Stimulated activated CD4-positive, alpha-beta T cell treated with anti-CD3 and anti-CD28 coated beads, Interleukin-2, amount 100 ng/mL, for 48 hours (primary cell): Measurements from ENCODE around the gene SLC43A1.

ENCODE experiments used
- DNase-seq, 2 donors: peaks; one replicate each; pipeline ENCODE4 v3.0.0-alpha.2; 2020

Gene SLC43A1

GRCh38 chr11:57477507-57478189 lies 37.9 kb downstream of the SLC43A1 start:
- no peak for DNase-seq

- no peak for DNase-seq
These were observed 38.6 kb downstream of the SLC43A1 start for GRCh38 chr11:57476757-57477506.

GRCh38 chr11:57476047-57476756 lies 39.3 kb downstream of the SLC43A1 start:
- DNase-seq: no peak

- DNase-seq: no peak
These were observed 39.8 kb downstream of the SLC43A1 start for GRCh38 chr11:57475671-57476046.

- no peak for DNase-seq
These were observed 40.3 kb downstream of the SLC43A1 start for GRCh38 chr11:57475191-57475590.

GRCh38 chr11:57474803-57475115 lies 40.7 kb downstream of the SLC43A1 start:
- DNase-seq: no peak

- DNase-seq: no peak
These were observed 41.3 kb downstream of the SLC43A1 start for GRCh38 chr11:57474017-57474802.

GRCh38 chr11:57473285-57473841 lies 42.1 kb downstream of the SLC43A1 start:
- no peak for DNase-seq

- DNase-seq: no peak
These were observed 44.0 kb downstream of the SLC43A1 start for GRCh38 chr11:57471496-57471895.

GRCh38 chr11:57469268-57469667 lies 46.2 kb downstream of the SLC43A1 start:
- no peak for DNase-seq

GRCh38 chr11:57468276-57468675 lies 47.2 kb downstream of the SLC43A1 start:
- DNase-seq: no peak

GRCh38 chr11:57467508-57468157 lies 47.9 kb downstream of the SLC43A1 start:
- DNase-seq: no peak

- DNase-seq: no peak
These were observed 48.8 kb downstream of the SLC43A1 start for GRCh38 chr11:57466680-57467079.

GRCh38 chr11:57464539-57465181 lies 50.8 kb downstream of the SLC43A1 start:
- DNase-seq: no peak

- no peak for DNase-seq
These were observed 51.6 kb downstream of the SLC43A1 start for GRCh38 chr11:57463671-57464538.

- no peak for DNase-seq
These were observed 52.9 kb downstream of the SLC43A1 start for GRCh38 chr11:57462597-57462996.

GRCh38 chr11:57461841-57462489 lies 53.5 kb downstream of the SLC43A1 start:
- no peak for DNase-seq

GRCh38 chr11:57460758-57461749 lies 54.4 kb downstream of the SLC43A1 start:
- DNase-seq: no peak
